ENCODE measurements around the gene SLC12A5. TPM values are rescaled to one million over a fixed set of nuclear protein-coding genes. Genes with fewer than 3 reads are reported as not detected.
A peak's percentile ranks its signal among the peaks of the same experiment; 100 is the strongest.

Gene SLC12A5
- total RNA-seq, 1 experiment from 2014 or later: 7.2 TPM

DNA sequence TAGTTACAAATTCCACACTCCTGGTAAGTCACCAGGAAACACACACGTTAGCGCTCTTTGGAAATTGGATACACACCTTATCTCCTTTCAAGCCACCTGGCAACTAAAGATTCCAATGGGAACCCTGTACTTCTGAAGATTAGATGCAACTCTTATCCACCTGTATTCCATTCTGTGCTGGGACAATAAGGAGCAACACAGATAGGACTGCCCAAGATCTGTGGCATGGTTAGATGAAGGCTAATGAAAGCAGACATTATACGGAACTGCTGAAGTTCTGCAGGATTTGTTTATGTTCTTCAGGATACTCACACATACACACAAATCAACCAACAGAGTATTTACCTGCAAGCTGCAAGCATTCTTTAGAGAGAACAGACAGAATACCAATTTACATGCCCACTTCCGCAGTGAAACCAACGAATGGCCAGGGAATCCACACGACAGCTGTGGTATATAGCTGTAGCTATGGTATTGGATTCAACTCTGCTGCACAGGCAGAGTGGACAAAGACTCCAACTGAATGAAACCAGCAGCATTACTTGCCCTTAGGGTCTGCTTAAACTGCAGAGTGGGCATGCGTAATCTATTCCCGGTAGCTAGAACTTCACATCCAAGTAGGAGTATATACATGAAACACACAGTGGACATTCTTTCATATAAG, 48.8 kb downstream of the SLC12A5 start:
- H3K36me3 Mint-ChIP-seq: peaks cover 19% of the 10 kb centered on the region
- POLR2A ChIA-PET: no interaction called here
- TF ChIP-seq ELF4 (CRISPR knock-in tag; IDR thresholded peaks at IDR 0.05; ENCODE audit: low read depth) (no peak), TP53 (CRISPR knock-in tag; IDR thresholded peaks at IDR 0.05) (no peak), NR1H2 (CRISPR knock-in tag; IDR thresholded peaks at IDR 0.05) (no peak), IRF2 (CRISPR knock-in tag; IDR thresholded peaks at IDR 0.05; ENCODE audit: borderline replicate concordance, low read depth) (no peak), FOXJ3 (CRISPR knock-in tag; IDR thresholded peaks at IDR 0.05; ENCODE audit: borderline replicate concordance) (no peak), JUN (CRISPR knock-in tag; IDR thresholded peaks at IDR 0.05) (no peak), TEAD1 (CRISPR knock-in tag; IDR thresholded peaks at IDR 0.05) (no peak), ZNF138 (CRISPR knock-in tag; conservative IDR thresholded peaks at IDR 0.05) (no peak), GABPB1 (CRISPR knock-in tag; IDR thresholded peaks at IDR 0.05) (no peak), ZNF232 (CRISPR knock-in tag; IDR thresholded peaks at IDR 0.05) (no peak)
- TF ChIP-seq, protein P1, sequence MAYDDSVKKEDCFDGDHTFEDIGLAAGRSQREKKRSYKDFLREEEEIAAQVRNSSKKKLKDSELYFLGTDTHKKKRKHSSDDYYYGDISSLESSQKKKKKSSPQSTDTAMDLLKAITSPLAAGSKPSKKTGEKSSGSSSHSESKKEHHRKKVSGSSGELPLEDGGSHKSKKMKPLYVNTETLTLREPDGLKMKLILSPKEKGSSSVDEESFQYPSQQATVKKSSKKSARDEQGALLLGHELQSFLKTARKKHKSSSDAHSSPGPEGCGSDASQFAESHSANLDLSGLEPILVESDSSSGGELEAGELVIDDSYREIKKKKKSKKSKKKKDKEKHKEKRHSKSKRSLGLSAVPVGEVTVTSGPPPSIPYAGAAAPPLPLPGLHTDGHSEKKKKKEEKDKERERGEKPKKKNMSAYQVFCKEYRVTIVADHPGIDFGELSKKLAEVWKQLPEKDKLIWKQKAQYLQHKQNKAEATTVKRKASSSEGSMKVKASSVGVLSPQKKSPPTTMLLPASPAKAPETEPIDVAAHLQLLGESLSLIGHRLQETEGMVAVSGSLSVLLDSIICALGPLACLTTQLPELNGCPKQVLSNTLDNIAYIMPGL (CRISPR knock-in tag; IDR thresholded peaks at IDR 0.05): no peak
- TF ChIP-seq, protein P2, sequence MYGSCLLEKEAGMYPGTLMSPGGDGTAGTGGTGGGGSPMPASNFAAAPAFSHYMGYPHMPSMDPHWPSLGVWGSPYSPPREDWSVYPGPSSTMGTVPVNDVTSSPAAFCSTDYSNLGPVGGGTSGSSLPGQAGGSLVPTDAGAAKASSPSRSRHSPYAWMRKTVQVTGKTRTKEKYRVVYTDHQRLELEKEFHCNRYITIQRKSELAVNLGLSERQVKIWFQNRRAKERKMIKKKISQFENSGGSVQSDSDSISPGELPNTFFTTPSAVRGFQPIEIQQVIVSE (CRISPR knock-in tag; IDR thresholded peaks at IDR 0.05; ENCODE audit: borderline replicate concordance): no peak
- TF ChIP-seq, protein P3, sequence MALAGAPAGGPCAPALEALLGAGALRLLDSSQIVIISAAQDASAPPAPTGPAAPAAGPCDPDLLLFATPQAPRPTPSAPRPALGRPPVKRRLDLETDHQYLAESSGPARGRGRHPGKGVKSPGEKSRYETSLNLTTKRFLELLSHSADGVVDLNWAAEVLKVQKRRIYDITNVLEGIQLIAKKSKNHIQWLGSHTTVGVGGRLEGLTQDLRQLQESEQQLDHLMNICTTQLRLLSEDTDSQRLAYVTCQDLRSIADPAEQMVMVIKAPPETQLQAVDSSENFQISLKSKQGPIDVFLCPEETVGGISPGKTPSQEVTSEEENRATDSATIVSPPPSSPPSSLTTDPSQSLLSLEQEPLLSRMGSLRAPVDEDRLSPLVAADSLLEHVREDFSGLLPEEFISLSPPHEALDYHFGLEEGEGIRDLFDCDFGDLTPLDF (CRISPR knock-in tag; IDR thresholded peaks at IDR 0.05): no peak
- TF ChIP-seq, protein P4, sequence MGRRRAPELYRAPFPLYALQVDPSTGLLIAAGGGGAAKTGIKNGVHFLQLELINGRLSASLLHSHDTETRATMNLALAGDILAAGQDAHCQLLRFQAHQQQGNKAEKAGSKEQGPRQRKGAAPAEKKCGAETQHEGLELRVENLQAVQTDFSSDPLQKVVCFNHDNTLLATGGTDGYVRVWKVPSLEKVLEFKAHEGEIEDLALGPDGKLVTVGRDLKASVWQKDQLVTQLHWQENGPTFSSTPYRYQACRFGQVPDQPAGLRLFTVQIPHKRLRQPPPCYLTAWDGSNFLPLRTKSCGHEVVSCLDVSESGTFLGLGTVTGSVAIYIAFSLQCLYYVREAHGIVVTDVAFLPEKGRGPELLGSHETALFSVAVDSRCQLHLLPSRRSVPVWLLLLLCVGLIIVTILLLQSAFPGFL (CRISPR knock-in tag; IDR thresholded peaks at IDR 0.05; ENCODE audit: borderline replicate concordance): no peak
- TF ChIP-seq, protein P5, sequence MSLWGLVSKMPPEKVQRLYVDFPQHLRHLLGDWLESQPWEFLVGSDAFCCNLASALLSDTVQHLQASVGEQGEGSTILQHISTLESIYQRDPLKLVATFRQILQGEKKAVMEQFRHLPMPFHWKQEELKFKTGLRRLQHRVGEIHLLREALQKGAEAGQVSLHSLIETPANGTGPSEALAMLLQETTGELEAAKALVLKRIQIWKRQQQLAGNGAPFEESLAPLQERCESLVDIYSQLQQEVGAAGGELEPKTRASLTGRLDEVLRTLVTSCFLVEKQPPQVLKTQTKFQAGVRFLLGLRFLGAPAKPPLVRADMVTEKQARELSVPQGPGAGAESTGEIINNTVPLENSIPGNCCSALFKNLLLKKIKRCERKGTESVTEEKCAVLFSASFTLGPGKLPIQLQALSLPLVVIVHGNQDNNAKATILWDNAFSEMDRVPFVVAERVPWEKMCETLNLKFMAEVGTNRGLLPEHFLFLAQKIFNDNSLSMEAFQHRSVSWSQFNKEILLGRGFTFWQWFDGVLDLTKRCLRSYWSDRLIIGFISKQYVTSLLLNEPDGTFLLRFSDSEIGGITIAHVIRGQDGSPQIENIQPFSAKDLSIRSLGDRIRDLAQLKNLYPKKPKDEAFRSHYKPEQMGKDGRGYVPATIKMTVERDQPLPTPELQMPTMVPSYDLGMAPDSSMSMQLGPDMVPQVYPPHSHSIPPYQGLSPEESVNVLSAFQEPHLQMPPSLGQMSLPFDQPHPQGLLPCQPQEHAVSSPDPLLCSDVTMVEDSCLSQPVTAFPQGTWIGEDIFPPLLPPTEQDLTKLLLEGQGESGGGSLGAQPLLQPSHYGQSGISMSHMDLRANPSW (CRISPR knock-in tag; conservative IDR thresholded peaks at IDR 0.05; ENCODE audit: low read depth): no peak
- TF ChIP-seq, protein P6, sequence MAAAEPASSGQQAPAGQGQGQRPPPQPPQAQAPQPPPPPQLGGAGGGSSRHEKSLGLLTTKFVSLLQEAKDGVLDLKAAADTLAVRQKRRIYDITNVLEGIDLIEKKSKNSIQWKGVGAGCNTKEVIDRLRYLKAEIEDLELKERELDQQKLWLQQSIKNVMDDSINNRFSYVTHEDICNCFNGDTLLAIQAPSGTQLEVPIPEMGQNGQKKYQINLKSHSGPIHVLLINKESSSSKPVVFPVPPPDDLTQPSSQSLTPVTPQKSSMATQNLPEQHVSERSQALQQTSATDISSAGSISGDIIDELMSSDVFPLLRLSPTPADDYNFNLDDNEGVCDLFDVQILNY (CRISPR knock-in tag; IDR thresholded peaks at IDR 0.05): no peak
- TF ChIP-seq, protein P7, sequence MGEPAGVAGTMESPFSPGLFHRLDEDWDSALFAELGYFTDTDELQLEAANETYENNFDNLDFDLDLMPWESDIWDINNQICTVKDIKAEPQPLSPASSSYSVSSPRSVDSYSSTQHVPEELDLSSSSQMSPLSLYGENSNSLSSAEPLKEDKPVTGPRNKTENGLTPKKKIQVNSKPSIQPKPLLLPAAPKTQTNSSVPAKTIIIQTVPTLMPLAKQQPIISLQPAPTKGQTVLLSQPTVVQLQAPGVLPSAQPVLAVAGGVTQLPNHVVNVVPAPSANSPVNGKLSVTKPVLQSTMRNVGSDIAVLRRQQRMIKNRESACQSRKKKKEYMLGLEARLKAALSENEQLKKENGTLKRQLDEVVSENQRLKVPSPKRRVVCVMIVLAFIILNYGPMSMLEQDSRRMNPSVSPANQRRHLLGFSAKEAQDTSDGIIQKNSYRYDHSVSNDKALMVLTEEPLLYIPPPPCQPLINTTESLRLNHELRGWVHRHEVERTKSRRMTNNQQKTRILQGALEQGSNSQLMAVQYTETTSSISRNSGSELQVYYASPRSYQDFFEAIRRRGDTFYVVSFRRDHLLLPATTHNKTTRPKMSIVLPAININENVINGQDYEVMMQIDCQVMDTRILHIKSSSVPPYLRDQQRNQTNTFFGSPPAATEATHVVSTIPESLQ (CRISPR knock-in tag; IDR thresholded peaks at IDR 0.05): no peak
- DNase-seq (ENCODE audit: low spot score): no peak
- H3K4me1 Mint-ChIP-seq: peaks cover 30% of the 10 kb centered on the region
- no peak for ATAC-seq
- no peak overlapping the region for H3K4me3 Mint-ChIP-seq
- H3K27me3 Mint-ChIP-seq (ENCODE audit: low read depth): no peaks in the 10 kb centered on the region
- CTCF ChIA-PET: interaction anchor here (0.8 to 1.9 kb wide), 5 partner anchors 11 to 108 kb away, joined by 3 to 9 read pairs (median 4); no protein-coding TSS in a partner anchor
- no peaks in the 10 kb centered on the region for H3K9me3 Mint-ChIP-seq
- H3K27ac Mint-ChIP-seq: peak overlapping the region; percentile 18; the same call in 1 of the 2 replicates
